IMR-90 (cell line): Measurements from ENCODE around the gene SARNP. TPM values are rescaled to one million over a fixed set of nuclear protein-coding genes. Genes with fewer than 3 reads are reported as not detected.

Experiments
- ATAC-seq: fragments of 200-7000 bp; cut with Tn5 transposase; 2 replicates; pipeline ENCODE4 v1.9.1; 2020; ENCODE audit warnings: low read depth, mild to moderate bottlenecking, moderate library complexity
- BruUV-seq: library from RNA; stranded (reverse); fragments of 400-500 nt; replicated peaks from 2 replicates; lab custom pipeline; 2021; lab: Mats Ljungman, UMichigan
- CTCF ChIA-PET: fragments of 300-600 bp; formaldehyde crosslinking; extraction: SDS; loops from one replicate; lab custom pipeline; 2021; ENCODE audit warnings: antibody characterized with exemption; lab: Yijun Ruan, JAX
- POLR2A ChIA-PET: fragments of 300-600 bp; sonication (Branson Sonifier 250); formaldehyde crosslinking; loops from one replicate; lab custom pipeline; 2022; ENCODE audit warnings: antibody characterized with exemption; ENCODE audit not compliant: unreplicated experiment; lab: Charles Lee
- DNase-seq: peaks from one replicate; pipeline ENCODE4 v3.0.0; 2013
- H2AFZ ChIP-seq: replicated peaks from 2 replicates; pipeline ENCODE3; 2013; ENCODE audit warnings: low read length, mild to moderate bottlenecking; ENCODE audit not compliant: poor library complexity
- H2AK5ac ChIP-seq: 2 replicates; pipeline ENCODE4 v1.6.1; 2013; ENCODE audit warnings: low read depth, low read length, inconsistent platforms
- H2AK9ac ChIP-seq: replicated peaks from 2 replicates; pipeline ENCODE3; 2013; ENCODE audit warnings: mild to moderate bottlenecking, low read depth, low read length, moderate library complexity; ENCODE audit not compliant: poor library complexity
- H2BK120ac ChIP-seq: 2 replicates; pipeline ENCODE4 v1.6.1; 2013; ENCODE audit warnings: low read depth, low read length, inconsistent platforms
- H2BK15ac ChIP-seq: 3 replicates; pipeline ENCODE4 v1.6.1; 2013; ENCODE audit warnings: low read depth, low read length, inconsistent platforms
- H2BK20ac ChIP-seq: 2 replicates; pipeline ENCODE4 v1.6.1; 2013; ENCODE audit warnings: low read depth, mild to moderate bottlenecking, inconsistent platforms, low read length, moderate library complexity
- H2BK5ac ChIP-seq: 2 replicates; pipeline ENCODE4 v1.6.1; 2013; ENCODE audit warnings: mild to moderate bottlenecking, low read depth, low read length, inconsistent platforms; ENCODE audit not compliant: poor library complexity, severe bottlenecking
- H3K14ac ChIP-seq: replicated peaks from 2 replicates; pipeline ENCODE4 v1.6.1; 2013; ENCODE audit warnings: low read depth, low read length, inconsistent platforms
- H3K18ac ChIP-seq: 2 replicates; pipeline ENCODE4 v1.6.1; 2013; ENCODE audit warnings: low read depth, low read length, control low read depth
- H3K23ac ChIP-seq: 2 replicates; pipeline ENCODE4 v1.6.1; 2013; ENCODE audit warnings: low read depth, low read length, inconsistent platforms
- H3K27ac ChIP-seq: 2 replicates; pipeline ENCODE4 v1.5.1; 2013; ENCODE audit warnings: mild to moderate bottlenecking, control low read depth, low read length; ENCODE audit not compliant: insufficient read depth
- H3K27me3 ChIP-seq: 2 replicates; pipeline ENCODE4 v1.6.1; 2013; ENCODE audit warnings: low read length; ENCODE audit not compliant: control insufficient read depth, insufficient read depth
- H3K36me3 ChIP-seq: 2 replicates; pipeline ENCODE4 v1.6.1; 2013; ENCODE audit warnings: low read length, mixed read lengths; ENCODE audit not compliant: control insufficient read depth, insufficient read depth
- H3K4ac ChIP-seq: 2 replicates; pipeline ENCODE4 v1.6.1; 2013; ENCODE audit warnings: low read depth, low read length, inconsistent platforms
- H3K4me1 ChIP-seq: 2 replicates; pipeline ENCODE4 v1.6.1; 2013; ENCODE audit warnings: low read length, mixed read lengths; ENCODE audit not compliant: control insufficient read depth, insufficient read depth
- H3K4me2 ChIP-seq: 2 replicates; pipeline ENCODE4 v1.6.1; 2013; ENCODE audit warnings: low read depth, mild to moderate bottlenecking, control low read depth, low read length, moderate library complexity
- H3K4me3 ChIP-seq: 2 replicates; pipeline ENCODE4 v1.5.1; 2013; ENCODE audit warnings: low read depth, mild to moderate bottlenecking, control low read depth, low read length, moderate library complexity; ENCODE audit not compliant: insufficient read depth
- H3K56ac ChIP-seq: 2 replicates; pipeline ENCODE4 v1.6.1; 2013; ENCODE audit warnings: low read length, inconsistent platforms; ENCODE audit not compliant: insufficient read depth; ENCODE audit errors: extremely low read depth
- H3K79me1 ChIP-seq, 2 experiments: 2 replicates each; pipeline ENCODE4 v1.6.1; 2013; ENCODE audit warnings: low read length in 2 of 2, inconsistent platforms in 1 of 2, low read depth in 1 of 2
- H3K9ac ChIP-seq: 2 replicates; pipeline ENCODE4 v1.6.1; 2013; ENCODE audit warnings: low read depth, low read length, control low read depth
- H3K9me1 ChIP-seq: 2 replicates; pipeline ENCODE4 v1.6.1; 2013; ENCODE audit warnings: low read length, inconsistent platforms; ENCODE audit not compliant: insufficient read depth
- H3K9me3 ChIP-seq: 2 replicates; pipeline ENCODE4 v1.6.1; 2013; ENCODE audit warnings: low read length; ENCODE audit not compliant: control insufficient read depth, insufficient read depth
- H4K20me1 ChIP-seq: 2 replicates; pipeline ENCODE4 v1.6.1; 2013; ENCODE audit warnings: low read length, inconsistent platforms; ENCODE audit not compliant: insufficient read depth
- H4K5ac ChIP-seq: 2 replicates; pipeline ENCODE4 v1.6.1; 2013; ENCODE audit warnings: mild to moderate bottlenecking, low read depth, low read length, control low read depth
- H4K8ac ChIP-seq, 2 experiments: 2 replicates each; pipeline ENCODE4 v1.6.1; 2013; ENCODE audit warnings: low read depth in 2 of 2, low read length in 2 of 2, control low read depth in 1 of 2, inconsistent platforms in 1 of 2
- H4K91ac ChIP-seq: 2 replicates; pipeline ENCODE4 v1.6.1; 2013; ENCODE audit warnings: low read depth, low read length, inconsistent platforms; ENCODE audit not compliant: insufficient read depth
- CHD1 ChIP-seq: IDR thresholded peaks from 2 replicates; pipeline ENCODE4 v1.6.1; 2012; ENCODE audit warnings: low read depth, low read length, improper control_type of control experiment
- CTCF ChIP-seq: conservative IDR thresholded peaks from 2 replicates; pipeline ENCODE4 v1.5.1; 2012; ENCODE audit warnings: mild to moderate bottlenecking, low read depth, low read length, improper control_type of control experiment
- MXI1 ChIP-seq: IDR thresholded peaks from 2 replicates; pipeline ENCODE4 v1.6.1; 2012; ENCODE audit warnings: low read depth, mild to moderate bottlenecking, low read length, moderate library complexity, borderline replicate concordance
- POLR2A ChIP-seq: IDR thresholded peaks from 2 replicates; pipeline ENCODE4 v1.6.1; 2012; ENCODE audit warnings: mild to moderate bottlenecking, low read depth, low read length
- RFX5 ChIP-seq: IDR thresholded peaks from 2 replicates; pipeline ENCODE4 v1.8.0; 2012; ENCODE audit warnings: low read depth, mild to moderate bottlenecking, low read length, moderate library complexity
- WGBS, 2 experiments: methylation state at CpG; one replicate each; pipeline versions ENCODE4 v1.1.5 to v1.1.7; 2013; ENCODE audit warnings: missing lambda C conversion rate in 2 of 2; ENCODE audit not compliant: insufficient read length in 1 of 2; ENCODE audit errors: extremely low coverage in 2 of 2; 5-methylcytosine and 5-hydroxymethylcytosine counted together
- dilution Hi-C: fragments of 300-500 bp; cut with HindIII; formaldehyde crosslinking; loops from one replicate; pipeline ENCODE4 v1.14.3; 2018; ENCODE audit warnings: low sequenced_read_pairs; ENCODE audit not compliant: unreplicated experiment
- in situ Hi-C: fragments of 300-500 bp; cut with MboI; formaldehyde crosslinking; loops from 3 replicates; pipeline ENCODE4 v1.14.3; 2019; ENCODE audit warnings: low sequenced_read_pairs, inconsistent platforms, mixed read lengths
- intact Hi-C: fragments of 100-400 bp; cut with micrococcal nuclease; formaldehyde crosslinking; loops from 2 replicates; pipeline ENCODE4 v1.10.0; 2022
- polyA plus RNA-seq, 3 experiments: library from polyadenylated mRNA; depleted of rRNA; stranded (reverse); fragments of >200 nt; gene quantifications; 2 replicates each; pipeline ENCODE4 v1.2.3, GENCODE V29; 2012; ENCODE audit warnings: low replicate concordance in 1 of 3
- total RNA-seq: library from RNA; depleted of rRNA; stranded (reverse); fragments of >200 nt; gene quantifications from 2 replicates; pipeline ENCODE4 v1.2.3, GENCODE V29; 2012

The SARNP gene
- total and polyA plus RNA-seq, 2 of the 4 experiments (the other 2 are of a cell fraction): 46.8 to 103 TPM

GRCh38 chr12:55729819-55730818, 87.4 kb downstream of the SARNP start:
- H2AK5ac ChIP-seq: peak overlapping the region; percentile 99
- in situ Hi-C loops: no loop called here
- H3K4ac ChIP-seq: peak overlapping the region; percentile 100
- POLR2A ChIA-PET: interaction anchor here (0.6 to 1.7 kb wide), 4 partner anchors 8 to 277 kb away, joined by 3 to 8 read pairs (median 4); partner anchors contain the start of genes PYM1 and RDH5
- CTCF ChIA-PET: interaction anchor here (0.7 to 2.0 kb wide), 3 partner anchors 8 to 55 kb away, joined by 3 to 16 read pairs (median 3); no protein-coding TSS in a partner anchor
- H2AK9ac ChIP-seq: peak overlapping the region; percentile 100
- H3K23ac ChIP-seq: peak overlapping the region; percentile 98
- H3K18ac ChIP-seq: peak overlapping the region; percentile 33
- H2AFZ ChIP-seq: peak overlapping the region; percentile 94
- no peaks in the 10 kb centered on the region for H3K27me3 ChIP-seq
- BruUV-seq: TSS peak; percentile 72
- peak; percentile 90 for TF ChIP-seq POLR2A
- TF ChIP-seq RFX5: no peak
- no peak for TF ChIP-seq CHD1
- 0 out of 2 replicates have a peak, but pooled peaks have one; percentile 12 for TF ChIP-seq CTCF
- no peak for TF ChIP-seq MXI1
- peak overlapping the region; percentile 92 for H3K9ac ChIP-seq
- peak overlapping the region; percentile 98 for H2BK120ac ChIP-seq
- H2BK5ac ChIP-seq: peak overlapping the region; percentile 99
- peak overlapping the region; percentile 99 for H3K14ac ChIP-seq
- peaks cover under 1 to 58% of the 10 kb centered on the region in 2 experiments for H3K79me1 ChIP-seq
- H3K4me3 ChIP-seq: peak overlapping the region; percentile 90
- 15% methylated on average over 5 of the region's 19 CpGs; no CpG with 5 or more reads in 1 of the 2 experiments for WGBS, 2 experiments
- peak overlapping the region; percentile 39 for H4K5ac ChIP-seq
- peak overlapping the region; percentile 30 to 97; a peak in 3 of 4 replicates for H4K8ac ChIP-seq
- peak; percentile 25 for ATAC-seq
- no peaks in the 10 kb centered on the region for H3K9me1 ChIP-seq
- dilution Hi-C loops: no loop called here
- peak overlapping the region; percentile 71 for H3K4me2 ChIP-seq
- H4K20me1 ChIP-seq: peaks cover 40% of the 10 kb centered on the region
- H2BK15ac ChIP-seq: peak overlapping the region; percentile 83; the same call in 1 of the 3 replicates
- H3K9me3 ChIP-seq: no peaks in the 10 kb centered on the region
- peak overlapping the region; percentile 100 for H4K91ac ChIP-seq
- peak; percentile 74 for DNase-seq
- peak overlapping the region; percentile 98 for H3K56ac ChIP-seq
- H3K27ac ChIP-seq: peak overlapping the region; percentile 98
- peak overlapping the region; percentile 82 for H2BK20ac ChIP-seq
- peaks cover 21% of the 10 kb centered on the region for H3K36me3 ChIP-seq
- intact Hi-C loops: no loop called here
- H3K4me1 ChIP-seq: peaks cover 8% of the 10 kb centered on the region
